Astrocyte (in vitro differentiated cells and primary cell): ENCODE results near the gene TOMM40L. TPM values are rescaled to one million over a fixed set of nuclear protein-coding genes. Genes with fewer than 3 reads are reported as not detected.
"Not testable (repeated sequence)": the region's sequence is repeated elsewhere in the genome, so short reads cannot be mapped to it uniquely, and the experiment has no call there.

Experiments used
- DNase-seq: peaks from one replicate; pipeline ENCODE4 v3.0.0-alpha.2; 2010; ENCODE audit warnings: low read depth
- FAIRE-seq: peaks from 2 replicates; lab custom pipeline; 2011; peaks lifted over from hg19 to GRCh38; lab: Jason Lieb, UNC
- H2AFZ ChIP-seq: 2 replicates; pipeline ENCODE4 v1.6.0; 2012; ENCODE audit warnings: low read depth, low read length, inconsistent platforms
- H3K27ac ChIP-seq: 2 replicates; pipeline ENCODE4 v1.5.1; 2011; ENCODE audit warnings: low read depth, low read length, inconsistent platforms
- H3K27me3 ChIP-seq: 2 replicates; pipeline ENCODE4 v1.6.0; 2011; ENCODE audit warnings: low read length, inconsistent platforms; ENCODE audit not compliant: insufficient read depth
- H3K36me3 ChIP-seq: 2 replicates; pipeline ENCODE4 v1.5.1; 2011; ENCODE audit warnings: low read length, inconsistent platforms; ENCODE audit not compliant: insufficient read depth
- H3K4me1 ChIP-seq: 2 replicates; pipeline ENCODE4 v1.5.1; 2011; ENCODE audit warnings: low read length, inconsistent platforms; ENCODE audit not compliant: insufficient read depth
- H3K4me2 ChIP-seq: 2 replicates; pipeline ENCODE4 v1.6.0; 2012; ENCODE audit warnings: low read length, inconsistent platforms
- H3K4me3 ChIP-seq: 2 replicates; pipeline ENCODE4 v1.5.1; 2011; ENCODE audit warnings: low read depth, mild to moderate bottlenecking, low read length, inconsistent platforms; ENCODE audit not compliant: insufficient read depth
- H3K79me2 ChIP-seq: 2 replicates; pipeline ENCODE4 v1.6.0; 2012; ENCODE audit warnings: mild to moderate bottlenecking, low read length, inconsistent platforms; ENCODE audit not compliant: insufficient read depth
- H3K9ac ChIP-seq: 2 replicates; pipeline ENCODE4 v1.6.0; 2012; ENCODE audit warnings: mild to moderate bottlenecking, low read length, inconsistent platforms
- H3K9me3 ChIP-seq: 2 replicates; pipeline ENCODE4 v1.5.1; 2012; ENCODE audit warnings: low read depth, mild to moderate bottlenecking, low read length, inconsistent platforms; ENCODE audit not compliant: insufficient read depth
- H4K20me1 ChIP-seq: 2 replicates; pipeline ENCODE4 v1.6.0; 2012; ENCODE audit warnings: low read length, inconsistent platforms; ENCODE audit not compliant: insufficient read depth
- H3K27ac Mint-ChIP-seq: one replicate; pipeline ENCODE4 v1.8.0; 2021; ENCODE audit warnings: mild to moderate bottlenecking, mixed read lengths; ENCODE audit not compliant: unreplicated experiment
- H3K27me3 Mint-ChIP-seq: one replicate; pipeline ENCODE4 v1.8.0; 2021; ENCODE audit warnings: low read depth, mixed read lengths; ENCODE audit not compliant: unreplicated experiment
- H3K36me3 Mint-ChIP-seq: one replicate; pipeline ENCODE4 v1.8.0; 2021; ENCODE audit warnings: low read depth, mixed read lengths; ENCODE audit not compliant: unreplicated experiment
- H3K4me1 Mint-ChIP-seq: one replicate; pipeline ENCODE4 v1.8.0; 2021; ENCODE audit warnings: low read depth, mixed read lengths; ENCODE audit not compliant: unreplicated experiment
- H3K4me3 Mint-ChIP-seq: one replicate; pipeline ENCODE4 v1.8.0; 2021; ENCODE audit warnings: mild to moderate bottlenecking, moderate library complexity, mixed read lengths; ENCODE audit not compliant: unreplicated experiment
- H3K9me3 Mint-ChIP-seq: one replicate; pipeline ENCODE4 v1.8.0; 2021; ENCODE audit warnings: mild to moderate bottlenecking, mixed read lengths; ENCODE audit not compliant: unreplicated experiment
- EZH2 ChIP-seq: IDR thresholded peaks from 2 replicates; pipeline ENCODE4 v1.6.1; 2012; ENCODE audit warnings: mild to moderate bottlenecking, low read length, inconsistent platforms; ENCODE audit not compliant: insufficient read depth
- total RNA-seq: library from RNA; stranded (reverse); gene quantifications from 2 replicates; pipeline ENCODE4 v1.2.1, GENCODE V29; 2021
- TF ChIP-seq, protein P1 (sequence below): IDR thresholded peaks from 2 replicates; pipeline ENCODE4 v1.5.1; 2011; ENCODE audit warnings: low read depth, mild to moderate bottlenecking, inconsistent platforms, low read length, moderate library complexity; ENCODE audit not compliant: insufficient read depth

The TOMM40L gene
- total RNA-seq, 1 donor from 2014 or later, result 12.0 TPM

GRCh38 chr1:161242313-161242712 is 16.5 kb downstream of the TOMM40L start:
- H3K4me1 Mint-ChIP-seq, result peaks cover 16% of the 10 kb centered on the region
- Histone ChIP-seq H3K4me3 (no peak overlapping the region), H2AFZ (no peak overlapping the region), H3K9me3 (no peaks in the 10 kb centered on the region), H3K4me1 (no peaks in the 10 kb centered on the region), H4K20me1 (no peaks in the 10 kb centered on the region), H3K9ac (no peak overlapping the region), H3K27me3 (no peaks in the 10 kb centered on the region), H3K4me2 (no peak overlapping the region), H3K27ac (no peak overlapping the region), H3K79me2 (no peaks in the 10 kb centered on the region), H3K36me3 (no peaks in the 10 kb centered on the region)
- FAIRE-seq (no peak), DNase-seq (no peak)
- H3K4me3 Mint-ChIP-seq, result no peak overlapping the region
- peaks cover 4% of the 10 kb centered on the region for H3K9me3 Mint-ChIP-seq
- TF ChIP-seq, protein P1, sequence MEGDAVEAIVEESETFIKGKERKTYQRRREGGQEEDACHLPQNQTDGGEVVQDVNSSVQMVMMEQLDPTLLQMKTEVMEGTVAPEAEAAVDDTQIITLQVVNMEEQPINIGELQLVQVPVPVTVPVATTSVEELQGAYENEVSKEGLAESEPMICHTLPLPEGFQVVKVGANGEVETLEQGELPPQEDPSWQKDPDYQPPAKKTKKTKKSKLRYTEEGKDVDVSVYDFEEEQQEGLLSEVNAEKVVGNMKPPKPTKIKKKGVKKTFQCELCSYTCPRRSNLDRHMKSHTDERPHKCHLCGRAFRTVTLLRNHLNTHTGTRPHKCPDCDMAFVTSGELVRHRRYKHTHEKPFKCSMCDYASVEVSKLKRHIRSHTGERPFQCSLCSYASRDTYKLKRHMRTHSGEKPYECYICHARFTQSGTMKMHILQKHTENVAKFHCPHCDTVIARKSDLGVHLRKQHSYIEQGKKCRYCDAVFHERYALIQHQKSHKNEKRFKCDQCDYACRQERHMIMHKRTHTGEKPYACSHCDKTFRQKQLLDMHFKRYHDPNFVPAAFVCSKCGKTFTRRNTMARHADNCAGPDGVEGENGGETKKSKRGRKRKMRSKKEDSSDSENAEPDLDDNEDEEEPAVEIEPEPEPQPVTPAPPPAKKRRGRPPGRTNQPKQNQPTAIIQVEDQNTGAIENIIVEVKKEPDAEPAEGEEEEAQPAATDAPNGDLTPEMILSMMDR, result no peak
- no peak for TF ChIP-seq EZH2
- H3K27ac Mint-ChIP-seq, result no peak overlapping the region
- H3K27me3 Mint-ChIP-seq, result no peaks in the 10 kb centered on the region
- no peaks in the 10 kb centered on the region for H3K36me3 Mint-ChIP-seq

GRCh38 chr1:161244888-161245287 is 19.0 kb downstream of the TOMM40L start:
- Mint-ChIP-seq H3K36me3 (peaks cover under 1% of the 10 kb centered on the region), H3K27me3 (peaks cover 4% of the 10 kb centered on the region), H3K9me3 (peaks cover 5% of the 10 kb centered on the region), H3K27ac (no peak overlapping the region), H3K4me1 (peaks cover 9% of the 10 kb centered on the region), H3K4me3 (no peak overlapping the region)
- TF ChIP-seq, protein P1, result no peak
- no peak for TF ChIP-seq EZH2
- Histone ChIP-seq H3K79me2 (no peaks in the 10 kb centered on the region), H3K27me3 (no peaks in the 10 kb centered on the region), H3K4me1 (no peaks in the 10 kb centered on the region), H3K4me2 (no peak overlapping the region), H4K20me1 (no peaks in the 10 kb centered on the region), H3K9ac (no peak overlapping the region), H2AFZ (no peak overlapping the region), H3K36me3 (no peaks in the 10 kb centered on the region), H3K9me3 (no peaks in the 10 kb centered on the region), H3K4me3 (no peak overlapping the region), H3K27ac (no peak overlapping the region)
- no peak for FAIRE-seq
- no peak for DNase-seq

GRCh38 chr1:161250100-161250499 is 24.2 kb downstream of the TOMM40L start:
- H3K9me3 Mint-ChIP-seq, H3K4me2 ChIP-seq, H3K36me3 ChIP-seq, H3K79me2 ChIP-seq, H3K27me3 ChIP-seq, H2AFZ ChIP-seq, DNase-seq, H3K9ac ChIP-seq, H3K27me3 Mint-ChIP-seq, H3K9me3 ChIP-seq, FAIRE-seq, H3K36me3 Mint-ChIP-seq, H4K20me1 ChIP-seq, H3K4me3 Mint-ChIP-seq, H3K4me1 ChIP-seq, H3K4me1 Mint-ChIP-seq, H3K27ac Mint-ChIP-seq, H3K27ac ChIP-seq, H3K4me3 ChIP-seq: not testable (repeated sequence)
